Hepatocyte (in vitro differentiated cells): ENCODE measurements around the gene REL.

Source experiments
- EZH2 ChIP-seq: fragments of 200-600 bp; sonication (generic); IDR thresholded peaks from 2 replicates; pipeline ENCODE4 v1.6.1; 2016; ENCODE audit warnings: antibody characterized with exemption, mild to moderate bottlenecking, borderline replicate concordance
- EZH2phosphoT487 ChIP-seq: fragments of 200-600 bp; sonication (generic); IDR thresholded peaks from one replicate; pipeline ENCODE4 v1.6.1; 2018; ENCODE audit warnings: antibody characterized with exemption, mild to moderate bottlenecking, low read depth, moderate library complexity; ENCODE audit not compliant: unreplicated experiment, severe bottlenecking
- TF ChIP-seq, protein P1 (sequence below): fragments of 200-600 bp; sonication (generic); IDR thresholded peaks from 2 replicates; pipeline ENCODE4 v1.5.1; 2016; ENCODE audit warnings: antibody characterized with exemption, mild to moderate bottlenecking; ENCODE audit not compliant: poor library complexity

DNA sequence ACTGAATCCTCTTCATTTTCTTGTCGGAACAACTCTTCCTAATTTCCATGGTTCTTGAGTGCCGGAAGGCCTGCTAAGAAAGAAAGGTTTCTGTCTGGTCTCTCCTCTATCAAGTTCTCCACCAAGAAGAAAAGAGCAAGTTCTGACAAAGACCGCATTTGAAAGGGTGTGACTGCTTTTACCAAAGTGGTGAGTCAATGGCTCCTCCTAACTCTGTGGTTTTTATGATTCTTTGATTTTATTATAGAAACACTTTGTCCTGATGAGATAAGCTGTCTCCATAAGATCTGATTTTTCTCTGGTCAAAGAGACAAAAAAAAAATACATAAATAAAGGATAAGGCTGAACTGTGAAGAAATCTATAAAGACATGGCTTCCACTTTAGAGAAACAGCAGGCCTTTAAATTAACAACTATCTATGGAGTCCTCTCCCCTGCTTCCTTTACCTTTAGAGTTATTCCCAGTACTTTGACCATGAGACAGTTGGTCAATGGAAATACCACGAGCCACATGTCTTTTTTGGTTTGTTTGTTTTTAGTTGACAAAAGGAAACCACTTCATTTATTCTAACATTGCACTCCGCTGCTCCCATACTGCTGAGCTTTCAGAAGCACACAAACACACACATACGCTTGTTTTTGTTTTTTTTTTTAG lies 67.7 kb downstream of the REL start:
- TF ChIP-seq, protein P1, sequence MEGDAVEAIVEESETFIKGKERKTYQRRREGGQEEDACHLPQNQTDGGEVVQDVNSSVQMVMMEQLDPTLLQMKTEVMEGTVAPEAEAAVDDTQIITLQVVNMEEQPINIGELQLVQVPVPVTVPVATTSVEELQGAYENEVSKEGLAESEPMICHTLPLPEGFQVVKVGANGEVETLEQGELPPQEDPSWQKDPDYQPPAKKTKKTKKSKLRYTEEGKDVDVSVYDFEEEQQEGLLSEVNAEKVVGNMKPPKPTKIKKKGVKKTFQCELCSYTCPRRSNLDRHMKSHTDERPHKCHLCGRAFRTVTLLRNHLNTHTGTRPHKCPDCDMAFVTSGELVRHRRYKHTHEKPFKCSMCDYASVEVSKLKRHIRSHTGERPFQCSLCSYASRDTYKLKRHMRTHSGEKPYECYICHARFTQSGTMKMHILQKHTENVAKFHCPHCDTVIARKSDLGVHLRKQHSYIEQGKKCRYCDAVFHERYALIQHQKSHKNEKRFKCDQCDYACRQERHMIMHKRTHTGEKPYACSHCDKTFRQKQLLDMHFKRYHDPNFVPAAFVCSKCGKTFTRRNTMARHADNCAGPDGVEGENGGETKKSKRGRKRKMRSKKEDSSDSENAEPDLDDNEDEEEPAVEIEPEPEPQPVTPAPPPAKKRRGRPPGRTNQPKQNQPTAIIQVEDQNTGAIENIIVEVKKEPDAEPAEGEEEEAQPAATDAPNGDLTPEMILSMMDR, result no peak
- TF ChIP-seq EZH2 (no peak), EZH2phosphoT487 (no peak)
